ENCODE data around the gene HNRNPD.

DNA sequence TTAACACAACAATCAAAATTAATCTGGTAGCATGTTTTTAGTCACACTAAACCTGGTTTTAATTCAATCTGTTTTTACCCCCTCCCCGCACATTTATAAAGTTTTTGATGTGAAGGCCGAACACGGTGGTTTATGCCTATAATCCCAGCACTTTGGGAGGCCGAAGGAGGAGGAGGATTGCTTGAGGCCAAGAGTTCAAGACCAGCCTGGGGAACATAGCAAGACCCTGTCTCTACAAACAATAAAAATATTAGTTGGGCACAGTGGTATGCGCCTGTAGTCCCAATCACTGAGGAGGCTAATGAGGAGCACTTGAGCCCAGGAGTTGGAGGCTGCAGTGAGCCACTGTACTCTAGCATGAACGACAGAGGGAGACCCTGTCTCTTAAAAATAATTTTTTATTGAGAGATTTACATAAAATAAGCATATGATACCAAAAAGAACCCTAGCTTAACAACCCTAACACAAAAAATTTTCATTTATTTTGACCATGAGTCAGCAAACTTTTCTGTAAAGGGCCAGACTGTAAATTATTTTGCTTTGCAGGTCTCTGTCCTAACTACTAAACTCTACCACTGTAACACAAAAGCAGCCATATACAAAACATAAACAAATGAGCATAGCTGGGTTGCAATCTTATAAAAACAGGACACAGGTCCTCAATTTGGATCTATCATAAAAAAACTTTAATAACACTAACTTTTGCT, 21.5 kb downstream of the HNRNPD start:
- no peak for TF ChIP-seq CTCF (IDR thresholded peaks at IDR 0.05)
- TF ChIP-seq POLR2AphosphoS5 (IDR thresholded peaks at IDR 0.05) = no peak
- TF ChIP-seq EP300 (IDR thresholded peaks at IDR 0.05) = no peak
- no peak for TF ChIP-seq POLR2A (IDR thresholded peaks at IDR 0.05; ENCODE audit: low read depth)

Data from esophagus muscularis mucosa (tissue), 4 donors.